ENCODE results near the gene EFNA1.

- no peak for TF ChIP-seq CTCF (IDR thresholded peaks at IDR 0.05 in 8 of 11, conservative IDR thresholded peaks at IDR 0.05 in 3 of 11)
- no peak for TF ChIP-seq POLR2AphosphoS5 (IDR thresholded peaks at IDR 0.05)
- TF ChIP-seq POLR2A (IDR thresholded peaks at IDR 0.05), result no peak
Measured at GRCh38 chr1:155181371-155182051, 53.8 kb downstream of the EFNA1 start.
